ENCODE data around the gene TESMIN.

DNA sequence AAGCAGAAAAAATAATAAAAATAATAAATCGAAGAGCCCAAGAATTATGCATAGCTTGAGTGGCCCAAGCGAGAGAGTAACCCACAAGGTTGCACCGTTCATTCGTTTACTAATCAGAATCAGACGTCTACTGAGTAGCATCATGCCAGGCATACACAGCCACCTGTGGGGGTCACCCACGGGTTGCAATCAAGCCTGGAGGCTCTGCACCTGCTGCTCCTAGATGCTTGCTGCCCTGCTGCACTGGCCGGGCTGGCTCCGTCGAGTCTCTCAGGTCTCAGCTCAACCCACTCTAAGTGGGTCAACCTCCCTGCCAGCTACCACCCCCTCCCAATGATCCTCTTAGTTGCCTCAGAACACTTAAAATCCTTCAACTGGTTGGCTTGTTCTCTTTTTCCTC lies 2.0 kb upstream of the TESMIN start:
- no peak for TF ChIP-seq POLR2A (IDR thresholded peaks at IDR 0.05)
- TF ChIP-seq, protein P1, sequence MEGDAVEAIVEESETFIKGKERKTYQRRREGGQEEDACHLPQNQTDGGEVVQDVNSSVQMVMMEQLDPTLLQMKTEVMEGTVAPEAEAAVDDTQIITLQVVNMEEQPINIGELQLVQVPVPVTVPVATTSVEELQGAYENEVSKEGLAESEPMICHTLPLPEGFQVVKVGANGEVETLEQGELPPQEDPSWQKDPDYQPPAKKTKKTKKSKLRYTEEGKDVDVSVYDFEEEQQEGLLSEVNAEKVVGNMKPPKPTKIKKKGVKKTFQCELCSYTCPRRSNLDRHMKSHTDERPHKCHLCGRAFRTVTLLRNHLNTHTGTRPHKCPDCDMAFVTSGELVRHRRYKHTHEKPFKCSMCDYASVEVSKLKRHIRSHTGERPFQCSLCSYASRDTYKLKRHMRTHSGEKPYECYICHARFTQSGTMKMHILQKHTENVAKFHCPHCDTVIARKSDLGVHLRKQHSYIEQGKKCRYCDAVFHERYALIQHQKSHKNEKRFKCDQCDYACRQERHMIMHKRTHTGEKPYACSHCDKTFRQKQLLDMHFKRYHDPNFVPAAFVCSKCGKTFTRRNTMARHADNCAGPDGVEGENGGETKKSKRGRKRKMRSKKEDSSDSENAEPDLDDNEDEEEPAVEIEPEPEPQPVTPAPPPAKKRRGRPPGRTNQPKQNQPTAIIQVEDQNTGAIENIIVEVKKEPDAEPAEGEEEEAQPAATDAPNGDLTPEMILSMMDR (IDR thresholded peaks at IDR 0.05): no peak
